Hematopoietic multipotent progenitor cell treated with erythropoietin and hydrocortisone succinate and interleukin-3 and kit ligand, for 6 days (in vitro differentiated cells): ENCODE measurements around the gene DUSP9.
"Not testable (repeated sequence)": the region's sequence is repeated elsewhere in the genome, so short reads cannot be mapped to it uniquely, and the experiment has no call there.

Experiments
- DNase-seq: peaks from one replicate; pipeline ENCODE4 v3.0.0-alpha.2; 2015

Gene DUSP9

DNA sequence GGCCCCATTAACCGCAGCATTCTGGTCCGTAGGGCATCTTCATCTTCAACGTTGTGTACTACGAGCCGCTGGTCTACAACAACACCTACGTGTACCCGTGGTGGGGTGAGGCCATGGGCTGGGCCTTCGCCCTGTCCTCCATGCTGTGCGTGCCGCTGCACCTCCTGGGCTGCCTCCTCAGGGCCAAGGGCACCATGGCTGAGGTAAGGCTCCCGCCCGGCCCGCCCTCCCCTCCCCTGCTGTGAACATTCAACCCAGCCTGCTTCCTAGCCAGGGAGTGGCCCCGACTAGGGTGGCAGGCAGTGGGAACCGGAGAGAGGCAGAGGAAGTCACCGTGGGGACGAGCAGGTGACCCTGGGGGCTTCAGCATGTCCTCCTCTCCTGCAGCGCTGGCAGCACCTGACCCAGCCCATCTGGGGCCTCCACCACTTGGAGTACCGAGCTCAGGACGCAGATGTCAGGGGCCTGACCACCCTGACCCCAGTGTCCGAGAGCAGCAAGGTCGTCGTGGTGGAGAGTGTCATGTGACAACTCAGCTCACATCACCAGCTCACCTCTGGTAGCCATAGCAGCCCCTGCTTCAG lies 47.8 kb downstream of the DUSP9 start:
- DNase-seq: no peak

DNA sequence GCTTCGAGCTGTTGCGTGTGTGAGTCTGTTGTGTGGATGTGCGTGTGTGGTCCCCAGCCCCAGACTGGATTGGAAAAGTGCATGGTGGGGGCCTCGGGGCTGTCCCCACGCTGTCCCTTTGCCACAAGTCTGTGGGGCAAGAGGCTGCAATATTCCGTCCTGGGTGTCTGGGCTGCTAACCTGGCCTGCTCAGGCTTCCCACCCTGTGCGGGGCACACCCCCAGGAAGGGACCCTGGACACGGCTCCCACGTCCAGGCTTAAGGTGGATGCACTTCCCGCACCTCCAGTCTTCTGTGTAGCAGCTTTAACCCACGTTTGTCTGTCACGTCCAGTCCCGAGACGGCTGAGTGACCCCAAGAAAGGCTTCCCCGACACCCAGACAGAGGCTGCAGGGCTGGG lies 49.1 kb downstream of the DUSP9 start:
- DNase-seq: no peak

- not testable (repeated sequence) for DNase-seq
Measured at GRCh38 chrX:153696538-153696937, 49.5 kb downstream of the DUSP9 start.

GRCh38 chrX:153696986-153697722 lies 50.2 kb downstream of the DUSP9 start:
- not testable (repeated sequence) for DNase-seq

GRCh38 chrX:153697924-153698865 lies 51.2 kb downstream of the DUSP9 start:
- DNase-seq: no peak

DNA sequence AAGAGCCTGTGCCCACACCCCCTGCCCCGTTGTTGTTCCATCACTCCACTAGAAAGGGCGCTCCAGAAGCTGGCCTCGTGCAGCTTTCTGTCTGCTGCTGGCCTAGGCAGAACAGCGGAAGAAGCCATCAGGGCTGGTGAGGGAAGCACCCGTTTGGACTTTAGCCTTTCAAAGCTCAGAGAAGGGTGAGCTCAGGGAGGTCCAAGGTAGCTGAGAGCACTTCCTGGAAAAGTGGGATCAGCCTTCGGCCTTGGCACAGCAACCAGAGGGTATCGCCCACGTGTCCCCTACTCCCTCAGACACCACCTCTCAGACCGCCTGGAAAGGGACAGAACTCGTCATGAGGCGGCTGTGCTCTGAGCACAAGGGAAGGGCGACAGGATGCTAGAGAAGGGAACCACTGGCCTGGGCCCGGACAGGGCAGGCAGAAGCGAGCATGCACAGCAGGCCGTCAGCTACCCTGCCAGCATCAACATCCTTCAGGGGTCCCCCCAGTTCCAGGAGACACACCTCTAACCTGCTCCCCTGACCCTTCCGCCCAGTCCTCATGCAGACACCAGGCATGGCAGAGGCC lies 52.3 kb downstream of the DUSP9 start:
- not testable (repeated sequence) for DNase-seq

DNA sequence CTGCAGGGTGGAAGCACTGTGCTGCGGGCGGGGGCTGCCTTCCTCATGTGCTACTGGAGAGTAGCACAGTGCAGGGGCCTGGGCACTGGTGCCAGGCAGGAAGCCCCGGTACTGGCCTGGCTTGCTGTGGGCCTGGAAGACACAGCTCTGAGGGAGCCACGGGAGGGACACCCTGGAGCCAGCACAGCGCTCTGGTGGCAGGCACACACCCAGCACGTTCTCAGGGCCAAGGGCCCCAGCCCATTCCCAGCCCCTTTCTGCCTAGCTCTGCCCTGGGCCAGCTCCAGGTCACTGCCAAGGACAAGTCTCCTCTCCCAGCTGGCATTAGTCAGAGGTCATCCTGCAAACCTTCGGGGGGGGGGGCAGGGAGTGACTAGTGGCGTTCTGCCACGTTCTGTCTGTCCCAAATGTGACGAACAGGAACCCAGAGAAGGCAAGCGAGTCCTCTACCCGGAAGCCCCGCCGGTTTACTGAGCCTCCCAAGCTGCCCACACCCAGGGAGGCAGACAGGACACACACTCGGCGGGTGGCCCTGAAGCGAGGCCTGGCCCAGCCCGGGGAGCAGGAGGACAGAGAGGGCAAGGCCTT lies 52.9 kb downstream of the DUSP9 start:
- not testable (repeated sequence) for DNase-seq

GRCh38 chrX:153700376-153700945 lies 53.5 kb downstream of the DUSP9 start:
- DNase-seq: no peak
